HL-60 (cell line): ENCODE data around the gene KRTAP5-7.
A peak's percentile ranks its signal among the peaks of the same experiment; 100 is the strongest.

Source experiments
- DNase-seq, 2 experiments: peaks; one replicate each; pipeline ENCODE4 v3.0.0-alpha.2; 2010 to 2020; ENCODE audit warnings: low read depth in 1 of 2, low spot score in 1 of 2
- H3K27ac ChIP-seq: fragments of 250-450 bp; sonication (Bioruptor Pico); replicated peaks from 2 replicates; pipeline ENCODE4 v1.5.1; 2020; ENCODE audit warnings: mild to moderate bottlenecking, moderate library complexity
- H3K27me3 ChIP-seq: fragments of 250-450 bp; sonication (Bioruptor Pico); 2 replicates; pipeline ENCODE4 v1.5.1; 2021; ENCODE audit warnings: mild to moderate bottlenecking, moderate library complexity; ENCODE audit not compliant: insufficient read depth, poor library complexity, severe bottlenecking
- H3K4me3 ChIP-seq: replicated peaks from 2 replicates; pipeline ENCODE4 v1.5.1; 2011; ENCODE audit warnings: mild to moderate bottlenecking, control low read depth, low read length; ENCODE audit not compliant: insufficient read depth
- GABPA ChIP-seq: IDR thresholded peaks from 2 replicates; pipeline ENCODE4 v1.6.1; 2012; ENCODE audit warnings: low read depth
- POLR2AphosphoS5 ChIP-seq: IDR thresholded peaks from 2 replicates; pipeline ENCODE4 v1.6.1; 2012; ENCODE audit warnings: low read depth
- SPI1 ChIP-seq: IDR thresholded peaks from 2 replicates; pipeline ENCODE4 v1.6.1; 2012; ENCODE audit warnings: low read depth, mild to moderate bottlenecking, borderline replicate concordance
- TF ChIP-seq, protein P1 (sequence below): IDR thresholded peaks from 2 replicates; pipeline ENCODE4 v1.6.1; 2012; ENCODE audit warnings: low read depth; ENCODE audit not compliant: insufficient replicate concordance
- TF ChIP-seq, protein P2 (sequence below): IDR thresholded peaks from one replicate; pipeline ENCODE4 v1.5.1; 2011; ENCODE audit warnings: low read length, control low read depth, inconsistent platforms; ENCODE audit not compliant: insufficient read depth

Gene KRTAP5-7

DNA sequence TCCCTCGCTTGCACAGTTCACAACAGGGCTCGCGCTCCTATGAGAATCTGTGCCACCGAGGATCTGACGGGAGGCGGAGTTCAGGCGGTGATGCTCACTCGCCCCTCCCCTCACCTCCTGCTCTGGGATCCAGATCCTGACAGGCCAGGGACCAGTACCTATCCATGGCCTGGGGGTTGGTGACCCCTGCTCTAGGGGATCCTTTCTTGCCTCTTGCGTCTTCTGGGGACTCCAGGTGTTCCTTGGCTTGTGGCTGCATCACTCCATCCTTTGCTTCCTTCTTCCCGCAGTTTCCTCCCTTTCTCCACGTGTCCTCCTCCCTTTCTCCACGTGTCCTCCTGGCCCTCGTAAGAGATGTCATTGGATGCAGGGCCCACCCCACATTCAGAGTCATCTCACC is 30.6 kb upstream of the KRTAP5-7 start:
- H3K4me3 ChIP-seq, result no peak overlapping the region
- TF ChIP-seq GABPA, result no peak
- TF ChIP-seq, protein P1, sequence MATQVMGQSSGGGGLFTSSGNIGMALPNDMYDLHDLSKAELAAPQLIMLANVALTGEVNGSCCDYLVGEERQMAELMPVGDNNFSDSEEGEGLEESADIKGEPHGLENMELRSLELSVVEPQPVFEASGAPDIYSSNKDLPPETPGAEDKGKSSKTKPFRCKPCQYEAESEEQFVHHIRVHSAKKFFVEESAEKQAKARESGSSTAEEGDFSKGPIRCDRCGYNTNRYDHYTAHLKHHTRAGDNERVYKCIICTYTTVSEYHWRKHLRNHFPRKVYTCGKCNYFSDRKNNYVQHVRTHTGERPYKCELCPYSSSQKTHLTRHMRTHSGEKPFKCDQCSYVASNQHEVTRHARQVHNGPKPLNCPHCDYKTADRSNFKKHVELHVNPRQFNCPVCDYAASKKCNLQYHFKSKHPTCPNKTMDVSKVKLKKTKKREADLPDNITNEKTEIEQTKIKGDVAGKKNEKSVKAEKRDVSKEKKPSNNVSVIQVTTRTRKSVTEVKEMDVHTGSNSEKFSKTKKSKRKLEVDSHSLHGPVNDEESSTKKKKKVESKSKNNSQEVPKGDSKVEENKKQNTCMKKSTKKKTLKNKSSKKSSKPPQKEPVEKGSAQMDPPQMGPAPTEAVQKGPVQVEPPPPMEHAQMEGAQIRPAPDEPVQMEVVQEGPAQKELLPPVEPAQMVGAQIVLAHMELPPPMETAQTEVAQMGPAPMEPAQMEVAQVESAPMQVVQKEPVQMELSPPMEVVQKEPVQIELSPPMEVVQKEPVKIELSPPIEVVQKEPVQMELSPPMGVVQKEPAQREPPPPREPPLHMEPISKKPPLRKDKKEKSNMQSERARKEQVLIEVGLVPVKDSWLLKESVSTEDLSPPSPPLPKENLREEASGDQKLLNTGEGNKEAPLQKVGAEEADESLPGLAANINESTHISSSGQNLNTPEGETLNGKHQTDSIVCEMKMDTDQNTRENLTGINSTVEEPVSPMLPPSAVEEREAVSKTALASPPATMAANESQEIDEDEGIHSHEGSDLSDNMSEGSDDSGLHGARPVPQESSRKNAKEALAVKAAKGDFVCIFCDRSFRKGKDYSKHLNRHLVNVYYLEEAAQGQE, result no peak
- no peak for TF ChIP-seq POLR2AphosphoS5
- TF ChIP-seq, protein P2, sequence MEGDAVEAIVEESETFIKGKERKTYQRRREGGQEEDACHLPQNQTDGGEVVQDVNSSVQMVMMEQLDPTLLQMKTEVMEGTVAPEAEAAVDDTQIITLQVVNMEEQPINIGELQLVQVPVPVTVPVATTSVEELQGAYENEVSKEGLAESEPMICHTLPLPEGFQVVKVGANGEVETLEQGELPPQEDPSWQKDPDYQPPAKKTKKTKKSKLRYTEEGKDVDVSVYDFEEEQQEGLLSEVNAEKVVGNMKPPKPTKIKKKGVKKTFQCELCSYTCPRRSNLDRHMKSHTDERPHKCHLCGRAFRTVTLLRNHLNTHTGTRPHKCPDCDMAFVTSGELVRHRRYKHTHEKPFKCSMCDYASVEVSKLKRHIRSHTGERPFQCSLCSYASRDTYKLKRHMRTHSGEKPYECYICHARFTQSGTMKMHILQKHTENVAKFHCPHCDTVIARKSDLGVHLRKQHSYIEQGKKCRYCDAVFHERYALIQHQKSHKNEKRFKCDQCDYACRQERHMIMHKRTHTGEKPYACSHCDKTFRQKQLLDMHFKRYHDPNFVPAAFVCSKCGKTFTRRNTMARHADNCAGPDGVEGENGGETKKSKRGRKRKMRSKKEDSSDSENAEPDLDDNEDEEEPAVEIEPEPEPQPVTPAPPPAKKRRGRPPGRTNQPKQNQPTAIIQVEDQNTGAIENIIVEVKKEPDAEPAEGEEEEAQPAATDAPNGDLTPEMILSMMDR, result no peak
- no peak for TF ChIP-seq SPI1
- no peaks in the 10 kb centered on the region for H3K27me3 ChIP-seq
- DNase-seq, result no peak
- no peak overlapping the region for H3K27ac ChIP-seq

DNA sequence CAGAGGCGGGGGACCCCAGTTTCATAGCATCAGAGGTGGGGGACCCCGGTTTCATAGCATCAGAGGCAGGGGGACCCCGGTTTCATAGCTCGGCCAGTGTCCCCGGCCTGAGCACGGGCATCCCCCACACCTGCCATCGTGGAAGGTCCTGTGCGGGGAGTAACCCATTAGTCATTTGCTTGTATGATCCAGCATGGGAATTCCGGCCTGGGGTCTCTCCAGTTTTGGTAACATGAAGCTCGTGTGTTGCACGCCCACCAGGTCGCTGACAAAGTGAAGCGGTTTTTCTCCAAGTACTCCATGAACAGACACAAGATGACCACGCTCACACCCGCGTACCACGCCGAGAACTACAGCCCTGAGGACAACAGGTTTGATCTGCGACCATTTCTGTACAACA is 29.0 kb upstream of the KRTAP5-7 start:
- TF ChIP-seq POLR2AphosphoS5, result no peak
- no peak for TF ChIP-seq SPI1
- TF ChIP-seq, protein P2, result no peak
- no peak for TF ChIP-seq GABPA
- TF ChIP-seq, protein P1, result no peak
- Histone ChIP-seq H3K27me3 (no peaks in the 10 kb centered on the region), H3K4me3 (no peak overlapping the region), H3K27ac (no peak overlapping the region)
- DNase-seq, result no peak

DNA sequence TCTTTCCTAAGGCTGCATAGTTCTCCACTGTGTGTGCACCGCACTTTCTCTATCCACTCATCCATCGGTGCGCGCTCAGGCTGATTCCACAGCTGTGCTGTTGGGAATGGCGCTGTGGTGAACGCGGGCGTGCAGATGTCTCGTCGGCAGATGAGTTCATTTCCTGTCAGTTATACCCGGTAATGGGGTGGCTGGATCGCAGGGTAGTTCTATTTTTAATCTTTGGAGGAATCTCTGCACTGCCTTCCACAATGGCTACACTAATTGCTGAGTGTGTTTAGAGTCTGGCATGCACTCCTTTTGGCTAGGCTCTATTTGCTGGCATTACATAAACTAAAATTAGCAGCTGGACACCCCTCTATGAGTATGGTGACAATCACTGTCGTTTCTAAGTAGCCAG is 27.9 kb upstream of the KRTAP5-7 start:
- DNase-seq, result peak in 1 of 2 experiments; percentile 53
- Histone ChIP-seq H3K4me3 (no peak overlapping the region), H3K27ac (peak overlapping the region; percentile 16; the same call in 1 of the 2 replicates), H3K27me3 (no peaks in the 10 kb centered on the region)
- TF ChIP-seq POLR2AphosphoS5 (peak; percentile 65), GABPA (no peak)
- TF ChIP-seq, protein P1, result no peak
